ENCODE results near the gene SELPLG.

The SELPLG gene

GRCh38 chr12:108616941-108617858, 16.5 kb downstream of the SELPLG start:
- peak; percentile 39 for DNase-seq

- DNase-seq, result no peak
Observed at GRCh38 chr12:108616359-108616758, 17.3 kb downstream of the SELPLG start.

GRCh38 chr12:108615918-108616317, 17.8 kb downstream of the SELPLG start:
- DNase-seq, result no peak

- no peak for DNase-seq
Observed at GRCh38 chr12:108614639-108615038, 19.1 kb downstream of the SELPLG start.

GRCh38 chr12:108614041-108614440, 19.7 kb downstream of the SELPLG start:
- DNase-seq, result no peak

- no peak for DNase-seq
Observed at GRCh38 chr12:108613548-108613947, 20.1 kb downstream of the SELPLG start.

- DNase-seq, result no peak
Observed at GRCh38 chr12:108612788-108613282, 20.9 kb downstream of the SELPLG start.

- DNase-seq, result peak; percentile 36
Observed at GRCh38 chr12:108611884-108612415, 21.7 kb downstream of the SELPLG start.

- no peak for DNase-seq
Observed at GRCh38 chr12:108610856-108611605, 22.7 kb downstream of the SELPLG start.

GRCh38 chr12:108610336-108610815, 23.3 kb downstream of the SELPLG start:
- no peak for DNase-seq

GRCh38 chr12:108609537-108610335, 24.0 kb downstream of the SELPLG start:
- DNase-seq, result peak; percentile 14

GRCh38 chr12:108608616-108609015, 25.1 kb downstream of the SELPLG start:
- no peak for DNase-seq

GRCh38 chr12:108607981-108608600, 25.6 kb downstream of the SELPLG start:
- no peak for DNase-seq

GRCh38 chr12:108606492-108606891, 27.2 kb downstream of the SELPLG start:
- no peak for DNase-seq

- no peak for DNase-seq
Observed at GRCh38 chr12:108605690-108606406, 27.8 kb downstream of the SELPLG start.

- no peak for DNase-seq
Observed at GRCh38 chr12:108605000-108605689, 28.5 kb downstream of the SELPLG start.

- no peak for DNase-seq
Observed at GRCh38 chr12:108604208-108604941, 29.3 kb downstream of the SELPLG start.

GRCh38 chr12:108603743-108604142, 30.0 kb downstream of the SELPLG start:
- no peak for DNase-seq

- DNase-seq, result no peak
Observed at GRCh38 chr12:108602976-108603704, 30.6 kb downstream of the SELPLG start.

All from MV-4-11 (cell line).